ENCODE results near the gene SPATA32. TPM values are rescaled to one million over a fixed set of nuclear protein-coding genes. Genes with fewer than 3 reads are reported as not detected.

The SPATA32 gene
- total RNA-seq, 4 donors from 2014 or later = not detected

- no peak overlapping the region for H3K27ac ChIP-seq
- H3K4me1 ChIP-seq = peaks cover 10 to 15% of the 10 kb centered on the region in 2 donors
- H3K27me3 ChIP-seq = no peaks in the 10 kb centered on the region
- H3K36me3 ChIP-seq = peaks cover 44 to 52% of the 10 kb centered on the region in 2 donors
- no peak for DNase-seq
- intact Hi-C loops (cut with DNase I) = no loop called here
- no peaks in the 10 kb centered on the region for H3K9me3 ChIP-seq
- WGBS, 2 donors = 90 to 97% methylated on average over 7 to 8 of the region's 8 CpGs
- no peak for TF ChIP-seq POLR2A (IDR thresholded peaks at IDR 0.05)
- no peak for TF ChIP-seq CTCF (IDR thresholded peaks at IDR 0.05)
- H3K4me3 ChIP-seq (replicated peaks in 1 of 3) = no peak overlapping the region
These were observed 3.1 kb upstream of the SPATA32 start for GRCh38 chr17:45264988-45265387.

GRCh38 chr17:45264430-45264829 is 2.5 kb upstream of the SPATA32 start:
- Histone ChIP-seq H3K27ac (no peak overlapping the region), H3K4me3 (replicated peaks in 1 of 3) (no peak overlapping the region), H3K9me3 (no peaks in the 10 kb centered on the region), H3K4me1 (peaks cover 10 to 15% of the 10 kb centered on the region in 2 donors), H3K36me3 (peaks cover 38 to 47% of the 10 kb centered on the region in 2 donors), H3K27me3 (no peaks in the 10 kb centered on the region)
- DNase-seq = no peak
- 94 to 99% methylated on average over 8 to 14 of the region's 14 CpGs for WGBS, 2 donors
- intact Hi-C loops (cut with DNase I) = no loop called here
- no peak for TF ChIP-seq CTCF (IDR thresholded peaks at IDR 0.05)
- no peak for TF ChIP-seq POLR2A (IDR thresholded peaks at IDR 0.05)

- peaks cover 10 to 15% of the 10 kb centered on the region in 2 donors for H3K4me1 ChIP-seq
- peaks cover 30 to 37% of the 10 kb centered on the region in 2 donors for H3K36me3 ChIP-seq
- no peak for TF ChIP-seq CTCF (IDR thresholded peaks at IDR 0.05)
- TF ChIP-seq POLR2A (IDR thresholded peaks at IDR 0.05) = no peak
- intact Hi-C loops (cut with DNase I) = no loop called here
- no peak overlapping the region for H3K4me3 ChIP-seq (replicated peaks in 1 of 3)
- WGBS, 2 donors = 85 to 88% methylated on average over 4 to 7 of the region's 7 CpGs
- no peaks in the 10 kb centered on the region for H3K9me3 ChIP-seq
- no peaks in the 10 kb centered on the region for H3K27me3 ChIP-seq
- no peak overlapping the region for H3K27ac ChIP-seq
- no peak for DNase-seq
These were observed 1.6 kb upstream of the SPATA32 start for GRCh38 chr17:45263477-45263860.

GRCh38 chr17:45262516-45263476 is 902 bp upstream of the SPATA32 start:
- WGBS, 2 donors = 69 to 79% methylated on average over 14 to 17 of the region's 18 CpGs
- intact Hi-C loops (cut with DNase I) = no loop called here
- TF ChIP-seq CTCF (IDR thresholded peaks at IDR 0.05) = no peak
- no peak for TF ChIP-seq POLR2A (IDR thresholded peaks at IDR 0.05)
- Histone ChIP-seq H3K4me1 (peaks cover 10 to 15% of the 10 kb centered on the region in 2 donors), H3K4me3 (replicated peaks in 1 of 3) (peak overlapping the region in 1 of 3 donors; percentile 64), H3K27ac (no peak overlapping the region), H3K36me3 (peaks cover 25 to 32% of the 10 kb centered on the region in 2 donors), H3K9me3 (no peaks in the 10 kb centered on the region), H3K27me3 (no peaks in the 10 kb centered on the region)
- no peak for DNase-seq

GRCh38 chr17:45260204-45260783 is 1.6 kb downstream of the SPATA32 start:
- TF ChIP-seq POLR2A (IDR thresholded peaks at IDR 0.05) = no peak
- no peak for TF ChIP-seq CTCF (IDR thresholded peaks at IDR 0.05)
- H3K36me3 ChIP-seq = peaks cover 14 to 15% of the 10 kb centered on the region in 2 donors
- WGBS, 2 donors = 91% methylated on average over 7 of the region's 7 CpGs
- no peaks in the 10 kb centered on the region for H3K9me3 ChIP-seq
- H3K27me3 ChIP-seq = no peaks in the 10 kb centered on the region
- H3K27ac ChIP-seq = no peak overlapping the region
- H3K4me1 ChIP-seq = peaks cover 10 to 15% of the 10 kb centered on the region in 2 donors
- no peak overlapping the region for H3K4me3 ChIP-seq (replicated peaks in 1 of 3)
- no peak for DNase-seq
- intact Hi-C loops (cut with DNase I) = no loop called here

Measured in thyroid gland (tissue), 4 donors.